H1 (cell line): ENCODE data around the gene AGPS. TPM values are rescaled to one million over a fixed set of nuclear protein-coding genes. Genes with fewer than 3 reads are reported as not detected.

Experiments
- BACH1 ChIP-seq: IDR thresholded peaks from 2 replicates; pipeline ENCODE4 v1.6.1; 2012; ENCODE audit warnings: low read length, improper control_type of control experiment
- CHD1 ChIP-seq: IDR thresholded peaks from 2 replicates; pipeline ENCODE4 v1.6.1; 2012; ENCODE audit warnings: low read depth, low read length, improper control_type of control experiment
- HDAC6 ChIP-seq: IDR thresholded peaks from one replicate; pipeline ENCODE4 v1.7.1; 2012; ENCODE audit warnings: low read depth, mild to moderate bottlenecking, inconsistent platforms, low read length, moderate library complexity
- polyA plus RNA-seq, 7 experiments: library from polyadenylated mRNA; depleted of rRNA in 3 of 7; stranded (reverse) in 5 of 7; unstranded in 2 of 7; fragments of >200 nt in 5 of 7; fragments of 200-250 nt in 2 of 7; gene quantifications; 1 replicate in 5 of 7; 2 replicates in 1 of 7; 4 replicates in 1 of 7; pipeline versions ENCODE4 v1.2.1 to v1.2.3, GENCODE V29; 2011 to 2013; ENCODE audit warnings: missing spikeins in 2 of 7, mixed read lengths in 2 of 7
- total RNA-seq: library from RNA; stranded (reverse); fragmentation: NEBNext Ultra II Directional; extraction: Animal tissue kit (Norgen Biotek cat#: 25700); gene quantifications from 2 replicates; pipeline ENCODE4 v1.2.1, GENCODE V29; 2021

Gene AGPS
- total and polyA plus RNA-seq, 2 of the 8 experiments (the other 6 are each of a cell fraction or from before 2014, with no cell fraction given): 7.3 to 57.8 TPM

DNA sequence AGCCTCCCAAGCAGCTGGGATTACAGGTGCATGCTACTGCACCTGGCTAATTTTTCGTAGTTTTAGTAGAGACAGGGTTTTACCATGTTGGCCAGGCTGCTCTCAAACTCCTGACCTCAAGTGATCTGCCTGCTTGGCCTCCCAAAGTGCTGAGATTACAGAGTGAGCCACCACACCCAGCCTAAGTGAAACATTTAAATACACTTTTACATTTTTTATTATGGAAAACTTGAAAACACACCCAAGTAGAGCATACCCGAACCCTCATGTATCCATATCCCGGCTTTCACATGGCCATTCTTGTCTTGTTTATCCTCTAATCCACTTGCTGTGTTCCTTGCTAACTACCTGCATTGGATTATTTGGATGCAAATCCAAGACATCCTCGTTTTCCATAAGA lies 13.2 kb upstream of the AGPS start (continued):
- TF ChIP-seq CHD1 (no peak), BACH1 (no peak), HDAC6 (no peak)
